ENCODE measurements around the gene ZMYND10.

- TF ChIP-seq, protein P1, sequence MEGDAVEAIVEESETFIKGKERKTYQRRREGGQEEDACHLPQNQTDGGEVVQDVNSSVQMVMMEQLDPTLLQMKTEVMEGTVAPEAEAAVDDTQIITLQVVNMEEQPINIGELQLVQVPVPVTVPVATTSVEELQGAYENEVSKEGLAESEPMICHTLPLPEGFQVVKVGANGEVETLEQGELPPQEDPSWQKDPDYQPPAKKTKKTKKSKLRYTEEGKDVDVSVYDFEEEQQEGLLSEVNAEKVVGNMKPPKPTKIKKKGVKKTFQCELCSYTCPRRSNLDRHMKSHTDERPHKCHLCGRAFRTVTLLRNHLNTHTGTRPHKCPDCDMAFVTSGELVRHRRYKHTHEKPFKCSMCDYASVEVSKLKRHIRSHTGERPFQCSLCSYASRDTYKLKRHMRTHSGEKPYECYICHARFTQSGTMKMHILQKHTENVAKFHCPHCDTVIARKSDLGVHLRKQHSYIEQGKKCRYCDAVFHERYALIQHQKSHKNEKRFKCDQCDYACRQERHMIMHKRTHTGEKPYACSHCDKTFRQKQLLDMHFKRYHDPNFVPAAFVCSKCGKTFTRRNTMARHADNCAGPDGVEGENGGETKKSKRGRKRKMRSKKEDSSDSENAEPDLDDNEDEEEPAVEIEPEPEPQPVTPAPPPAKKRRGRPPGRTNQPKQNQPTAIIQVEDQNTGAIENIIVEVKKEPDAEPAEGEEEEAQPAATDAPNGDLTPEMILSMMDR (IDR thresholded peaks at IDR 0.05), result no peak
- TF ChIP-seq USF1 (IDR thresholded peaks at IDR 0.05; ENCODE audit: borderline replicate concordance, low read depth) (no peak), EZH2phosphoT487 (IDR thresholded peaks at IDR 0.05; ENCODE audit: borderline replicate concordance, low read depth) (no peak), FOXM1 (IDR thresholded peaks at IDR 0.05; ENCODE audit: low read depth) (no peak), MEF2A (IDR thresholded peaks at IDR 0.05; ENCODE audit: borderline replicate concordance, low read depth) (no peak), GABPA (IDR thresholded peaks at IDR 0.05; ENCODE audit: low read depth) (no peak), POLR2AphosphoS5 (IDR thresholded peaks at IDR 0.05; ENCODE audit: low read depth, low read length) (no peak), YY1 (IDR thresholded peaks at IDR 0.05; ENCODE audit: low read depth) (no peak), CHD2 (IDR thresholded peaks at IDR 0.05; ENCODE audit: low read length, partially characterized antibody) (no peak), EP300 (IDR thresholded peaks at IDR 0.05; ENCODE audit: borderline replicate concordance in 1 of 2, low read depth in 1 of 2, low read length in 1 of 2) (no peak)
These were observed 20.4 kb downstream of the ZMYND10 start for GRCh38 chr3:50325113-50325480.

Data from SK-N-SH (cell line).